GM21528 (cell line): Measurements from ENCODE around the gene NXPH3.

Experiments
- ATAC-seq: cut with Tn5 transposase; IDR thresholded peaks from one replicate; pipeline ENCODE4 v1.9.1; 2021; ENCODE audit warnings: mild to moderate bottlenecking, moderate library complexity; ENCODE audit not compliant: unreplicated experiment, low FRiP score

Gene NXPH3

DNA sequence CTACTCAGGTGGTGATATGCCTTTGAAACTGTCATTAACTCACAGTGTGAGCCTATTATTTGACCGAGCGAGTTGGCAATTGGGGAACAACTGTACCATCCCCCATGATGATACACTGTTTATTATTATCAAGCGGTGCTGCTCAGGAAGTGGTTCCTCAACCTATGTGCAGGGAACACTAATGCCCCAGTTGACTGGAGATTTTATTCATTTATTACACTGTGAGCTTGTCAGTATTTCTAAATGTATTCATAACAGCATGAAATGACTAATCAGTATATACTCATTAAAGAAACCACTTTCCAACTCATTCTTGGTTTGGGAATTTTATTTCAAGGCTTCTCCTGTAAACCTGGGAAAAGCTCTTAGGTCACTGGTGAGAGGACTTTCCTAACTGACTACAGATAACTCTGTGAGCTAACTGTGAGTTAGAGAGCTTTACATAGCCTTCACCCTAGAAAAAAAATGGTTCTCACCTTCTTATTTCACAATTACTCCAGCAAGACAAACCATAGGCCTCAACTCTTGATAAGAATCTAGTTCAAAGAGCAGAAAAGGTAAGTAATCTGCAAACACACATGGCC is 42.4 kb downstream of the NXPH3 start:
- no peak for ATAC-seq

DNA sequence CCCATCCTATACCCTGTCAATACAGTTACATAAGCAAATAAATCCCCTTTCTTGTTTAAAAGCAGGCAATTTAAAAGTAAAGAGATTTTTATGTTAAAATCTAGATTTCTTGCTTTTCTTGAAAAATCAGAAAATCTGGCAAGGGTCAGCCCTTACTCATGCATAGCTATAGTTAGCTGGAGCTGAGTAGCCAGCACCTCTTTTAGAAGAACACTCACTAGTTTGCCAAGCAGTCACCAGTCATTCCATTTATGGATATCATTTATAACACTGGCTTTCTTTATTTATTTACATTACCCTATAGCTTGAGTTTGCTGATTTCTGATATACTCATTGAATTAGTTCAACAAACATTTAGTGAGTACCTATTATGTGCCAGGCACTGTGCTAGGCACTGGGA is 45.7 kb downstream of the NXPH3 start:
- no peak for ATAC-seq

DNA sequence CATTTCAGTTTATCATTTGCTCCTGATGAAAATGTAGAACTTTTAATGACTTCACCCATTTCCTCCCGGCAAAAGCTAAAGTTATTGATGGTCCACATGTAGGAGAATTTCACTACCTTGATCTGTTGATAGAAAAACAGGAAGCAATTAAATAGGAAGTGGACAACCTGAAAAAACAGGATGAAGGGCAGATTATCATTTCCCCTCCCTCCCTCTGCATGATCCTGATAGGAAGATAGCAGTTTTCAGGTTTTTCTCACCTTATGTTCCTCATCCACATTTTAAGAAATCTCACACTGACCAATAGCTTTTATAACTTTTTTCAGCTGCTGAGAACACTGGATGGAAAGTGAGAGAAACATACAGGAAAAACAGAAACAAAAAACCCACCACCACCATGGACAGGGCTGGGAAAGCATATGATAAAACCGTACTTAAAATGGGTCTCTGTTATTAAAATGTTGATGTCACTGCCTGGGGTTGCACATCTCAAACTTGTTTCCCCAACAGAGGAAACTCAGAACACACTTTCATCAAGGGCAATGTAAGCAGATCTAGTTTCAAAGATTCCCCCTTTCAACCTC is 46.4 kb downstream of the NXPH3 start:
- ATAC-seq, result no peak

DNA sequence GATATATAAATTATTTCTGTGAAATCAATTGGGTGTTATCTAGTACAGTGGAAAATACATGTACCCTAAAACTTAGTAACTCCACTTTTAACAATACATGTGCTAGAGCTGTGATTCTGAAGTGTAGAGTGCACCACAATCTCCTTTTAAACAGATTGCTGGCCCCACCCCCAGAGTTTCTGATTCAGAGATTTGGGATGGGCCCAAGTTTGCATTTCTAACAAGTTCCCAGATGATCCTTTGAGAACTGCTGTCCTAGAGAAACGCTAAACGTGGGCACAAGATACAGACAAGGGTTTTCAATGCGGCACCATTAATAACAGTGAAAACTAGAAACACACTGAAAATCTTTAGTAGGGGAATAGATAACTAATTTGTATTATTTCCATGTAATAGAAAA is 49.2 kb downstream of the NXPH3 start:
- no peak for ATAC-seq

DNA sequence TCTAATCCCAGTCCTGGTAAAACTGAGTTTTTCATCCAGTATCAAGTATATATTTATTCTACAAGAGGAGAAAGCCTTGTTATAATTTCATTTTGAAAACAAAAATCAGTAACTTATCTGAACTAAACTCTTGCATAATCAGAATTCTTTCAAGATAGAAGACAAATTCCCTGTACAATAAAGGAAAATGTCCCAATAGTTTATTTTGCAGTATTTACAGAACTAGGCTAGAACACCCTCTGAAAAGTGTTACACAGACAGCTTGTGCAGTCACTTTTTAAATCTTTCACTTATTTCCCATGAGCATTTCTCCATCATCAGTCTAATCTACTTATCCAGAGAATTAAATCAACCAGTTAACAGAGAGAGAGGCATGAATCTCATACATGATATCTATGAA is 53.8 kb downstream of the NXPH3 start:
- no peak for ATAC-seq

DNA sequence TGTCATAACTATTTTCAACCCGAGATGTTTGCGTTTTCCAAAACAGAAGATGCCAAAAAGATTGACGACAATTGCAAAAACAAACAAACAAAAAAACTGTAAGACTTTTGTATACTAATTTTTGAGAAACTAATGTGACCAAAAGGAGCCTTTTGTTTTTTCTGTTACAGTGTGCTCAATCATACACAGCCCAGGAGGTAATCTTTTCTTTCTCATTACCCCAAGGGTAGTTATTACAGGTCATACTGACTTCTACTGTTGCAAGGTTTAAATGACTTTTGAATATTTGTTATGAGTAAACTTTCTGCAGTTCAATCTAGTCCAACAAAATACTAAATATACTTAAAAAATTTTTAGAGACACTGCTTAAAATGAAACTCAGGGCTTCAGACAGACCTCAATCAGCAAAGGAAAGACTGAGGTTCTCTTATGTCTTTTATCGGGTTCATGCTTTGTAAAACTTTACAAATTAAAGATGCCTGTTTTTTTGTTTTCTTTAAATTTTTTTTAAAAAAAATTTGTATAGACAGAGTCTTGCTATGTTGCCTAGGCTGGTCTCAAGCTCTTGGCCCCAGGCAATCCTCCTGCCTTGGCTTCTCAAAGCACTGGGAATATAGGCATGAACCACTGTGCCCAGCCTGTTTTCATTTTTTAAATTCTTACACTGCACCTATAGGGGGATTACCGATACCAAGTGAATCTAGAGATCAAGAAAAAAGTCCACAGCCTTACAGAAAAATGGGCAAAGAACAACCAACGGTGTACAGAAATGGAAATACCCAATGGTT is 54.6 kb downstream of the NXPH3 start:
- no peak for ATAC-seq

DNA sequence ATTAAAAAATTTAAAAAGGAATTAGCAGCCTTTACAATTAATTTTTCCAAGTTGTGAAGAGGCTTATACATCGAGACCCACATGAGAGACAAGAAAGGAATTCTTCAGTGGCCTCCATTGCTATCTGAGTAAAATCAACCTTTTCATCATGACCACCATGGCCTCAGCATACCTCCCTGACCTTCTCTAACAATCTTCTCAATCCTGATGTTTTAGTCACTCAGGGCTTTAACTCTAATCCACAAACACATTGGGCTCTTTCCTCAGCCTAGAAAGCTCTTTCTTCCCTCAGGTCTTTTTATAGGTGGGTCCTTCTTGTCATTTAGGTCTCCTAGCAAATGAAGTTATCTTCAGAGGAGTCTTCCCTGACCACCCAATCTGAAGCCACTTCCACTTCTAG is 55.8 kb downstream of the NXPH3 start:
- ATAC-seq, result no peak
